DMS53 (cell line): ENCODE results near the gene SPACDR.

Experiments
- DNase-seq: peaks from one replicate; lab custom pipeline; 2025; lab: John Stamatoyannopoulos, UW

Gene SPACDR

DNA sequence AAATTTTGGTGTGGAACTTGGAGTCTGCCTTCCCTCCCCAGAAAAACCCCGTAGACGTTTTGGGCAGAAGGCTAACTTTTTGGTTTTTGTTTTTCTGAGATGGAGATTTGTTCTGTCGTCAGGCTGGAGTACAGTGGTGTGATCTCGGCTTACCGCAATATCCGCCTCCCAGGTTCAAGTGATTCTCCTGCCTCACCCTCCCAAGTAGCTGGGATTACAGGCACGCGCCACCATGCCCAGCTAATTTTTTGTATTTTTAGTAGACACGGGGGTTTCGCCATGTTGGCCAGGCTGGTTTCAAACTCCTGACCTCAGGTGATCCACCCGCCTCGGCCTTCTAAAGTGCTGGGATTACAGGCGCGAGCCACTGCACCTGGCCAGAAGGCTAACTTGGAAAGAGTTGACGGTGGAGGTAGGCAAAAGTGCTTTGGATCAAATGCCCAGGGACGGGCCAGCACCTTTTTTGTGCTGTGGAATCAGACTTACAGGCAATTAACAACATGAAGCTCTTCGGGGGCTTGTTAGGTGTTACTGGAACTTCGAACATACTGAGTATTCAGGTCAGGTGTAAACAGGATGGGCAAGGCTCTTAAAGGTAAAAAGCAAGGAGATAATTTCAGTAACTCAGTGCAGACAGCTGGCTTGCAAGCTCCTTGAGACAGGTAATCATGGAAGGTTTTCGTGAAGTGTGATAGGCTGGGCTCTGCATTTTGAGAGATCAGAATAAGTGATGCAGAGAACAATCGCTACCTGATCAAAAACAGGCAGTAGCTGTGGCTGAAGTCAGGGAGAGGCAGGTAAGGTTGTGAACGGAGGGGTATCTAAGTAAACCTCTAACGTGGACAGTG lies 29.5 kb downstream of the SPACDR start:
- DNase-seq = peak; percentile 55

DNA sequence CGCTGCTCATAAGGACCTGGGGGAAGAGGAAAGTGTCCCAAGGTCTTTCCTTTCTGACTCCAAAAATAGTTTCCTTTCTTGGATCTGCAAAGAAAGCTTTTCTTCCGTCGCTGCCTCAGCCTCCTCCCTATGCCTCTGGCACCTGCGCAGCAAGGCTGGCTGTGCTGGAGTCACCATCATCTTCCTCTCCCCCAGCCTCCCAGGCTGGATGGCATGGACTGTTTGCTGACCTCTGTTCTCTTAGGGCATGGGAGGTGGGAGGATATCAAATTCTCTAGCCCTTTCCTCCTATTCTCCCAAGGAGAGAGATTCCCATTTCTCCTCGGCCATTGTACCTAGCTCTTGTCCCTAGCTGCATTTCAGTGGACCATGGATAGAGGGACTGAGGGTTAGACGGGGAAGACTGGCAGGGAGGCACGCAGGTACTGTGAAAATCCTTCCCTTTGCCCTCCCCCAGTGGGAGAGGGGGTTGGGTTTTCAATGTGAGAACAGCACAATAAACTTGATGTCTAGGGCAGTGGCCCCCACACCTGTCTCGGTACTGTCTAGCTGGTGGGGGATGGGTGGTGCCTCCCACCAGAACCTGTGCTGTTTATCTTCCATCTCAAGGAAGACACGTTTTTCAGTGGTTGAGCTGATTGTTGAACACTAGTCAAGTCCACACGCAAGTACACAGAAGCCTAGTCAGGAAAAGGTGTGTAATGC lies 30.3 kb downstream of the SPACDR start:
- no peak for DNase-seq

DNA sequence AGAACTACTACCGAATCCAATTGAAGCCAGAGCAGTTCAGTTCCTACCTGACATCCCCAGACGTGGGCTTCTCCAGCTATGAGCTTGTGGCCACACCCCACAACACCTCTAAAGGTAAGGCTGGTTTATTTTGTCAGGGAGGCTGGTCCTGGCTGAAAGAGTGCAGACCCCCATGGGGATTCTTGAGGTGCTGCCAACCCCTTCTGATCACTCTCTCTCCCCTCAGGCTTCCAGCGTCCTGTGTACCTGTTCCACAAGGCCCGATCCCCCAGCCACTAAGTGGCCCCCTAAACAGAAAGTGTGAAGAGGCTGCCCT lies 30.8 kb downstream of the SPACDR start:
- no peak for DNase-seq

DNA sequence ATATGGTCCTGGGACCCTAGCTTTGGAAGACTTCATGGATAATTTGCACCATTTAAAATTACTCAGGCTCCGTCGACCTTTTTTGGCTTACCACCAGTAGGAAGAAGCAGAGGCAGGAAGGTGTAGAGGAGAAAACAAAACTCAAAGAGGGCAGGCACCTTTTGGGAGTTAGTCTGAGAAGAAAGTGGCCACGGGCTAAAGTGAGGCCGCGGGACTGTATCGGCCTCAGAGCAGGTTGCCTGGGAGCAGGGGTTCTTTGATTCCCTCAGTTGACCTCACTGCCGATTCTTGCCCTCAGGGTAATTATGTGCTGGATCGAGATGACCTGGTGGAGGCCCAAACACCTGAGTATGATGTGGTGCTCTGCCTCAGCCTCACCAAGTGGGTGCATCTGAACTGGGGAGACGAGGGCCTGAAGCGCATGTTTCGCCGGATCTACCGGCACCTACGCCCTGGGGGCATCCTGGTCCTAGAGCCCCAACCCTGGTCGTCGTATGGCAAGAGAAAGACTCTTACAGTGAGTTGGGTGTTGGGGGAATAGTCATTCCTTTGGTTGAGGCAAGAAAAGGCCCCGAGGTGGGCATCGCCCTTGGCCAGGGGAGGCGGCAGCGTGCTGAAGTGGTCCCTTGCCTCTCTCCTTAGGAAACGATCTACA lies 31.3 kb downstream of the SPACDR start:
- no peak for DNase-seq

DNA sequence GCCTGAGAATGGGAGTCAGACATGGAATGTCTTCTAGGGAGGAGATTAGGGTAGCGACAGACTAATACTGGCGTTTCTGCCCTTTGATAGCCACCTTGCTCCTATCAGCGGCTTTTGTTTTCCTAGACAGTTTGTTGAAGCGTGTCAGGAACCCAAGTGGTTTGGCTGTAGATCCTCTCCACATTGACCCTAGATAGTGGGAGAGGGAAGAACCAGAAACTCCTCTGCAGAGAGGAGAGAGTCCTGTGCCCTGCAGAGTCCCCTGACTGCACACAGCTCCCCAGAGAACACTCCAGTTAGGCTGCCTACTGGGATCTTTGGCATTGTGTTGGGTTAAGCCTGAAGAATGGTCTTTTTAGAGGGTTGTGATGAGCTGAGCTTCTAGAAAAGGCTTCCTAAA lies 32.0 kb downstream of the SPACDR start:
- no peak for DNase-seq

DNA sequence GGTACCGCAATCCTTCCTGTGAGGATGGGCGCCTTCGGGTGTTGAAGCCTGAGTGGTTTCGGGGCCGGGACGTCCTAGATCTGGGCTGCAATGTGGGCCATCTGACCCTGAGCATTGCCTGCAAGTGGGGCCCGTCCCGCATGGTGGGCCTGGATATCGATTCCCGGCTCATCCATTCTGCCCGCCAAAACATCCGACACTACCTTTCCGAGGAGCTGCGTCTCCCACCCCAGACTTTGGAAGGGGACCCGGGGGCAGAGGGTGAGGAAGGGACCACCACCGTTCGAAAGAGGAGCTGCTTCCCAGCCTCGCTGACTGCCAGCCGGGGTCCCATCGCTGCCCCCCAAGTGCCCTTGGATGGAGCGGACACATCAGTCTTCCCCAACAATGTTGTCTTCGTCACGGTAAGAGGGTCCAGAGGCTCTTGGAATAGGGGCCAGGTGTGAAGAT lies 32.7 kb downstream of the SPACDR start:
- no peak for DNase-seq

DNA sequence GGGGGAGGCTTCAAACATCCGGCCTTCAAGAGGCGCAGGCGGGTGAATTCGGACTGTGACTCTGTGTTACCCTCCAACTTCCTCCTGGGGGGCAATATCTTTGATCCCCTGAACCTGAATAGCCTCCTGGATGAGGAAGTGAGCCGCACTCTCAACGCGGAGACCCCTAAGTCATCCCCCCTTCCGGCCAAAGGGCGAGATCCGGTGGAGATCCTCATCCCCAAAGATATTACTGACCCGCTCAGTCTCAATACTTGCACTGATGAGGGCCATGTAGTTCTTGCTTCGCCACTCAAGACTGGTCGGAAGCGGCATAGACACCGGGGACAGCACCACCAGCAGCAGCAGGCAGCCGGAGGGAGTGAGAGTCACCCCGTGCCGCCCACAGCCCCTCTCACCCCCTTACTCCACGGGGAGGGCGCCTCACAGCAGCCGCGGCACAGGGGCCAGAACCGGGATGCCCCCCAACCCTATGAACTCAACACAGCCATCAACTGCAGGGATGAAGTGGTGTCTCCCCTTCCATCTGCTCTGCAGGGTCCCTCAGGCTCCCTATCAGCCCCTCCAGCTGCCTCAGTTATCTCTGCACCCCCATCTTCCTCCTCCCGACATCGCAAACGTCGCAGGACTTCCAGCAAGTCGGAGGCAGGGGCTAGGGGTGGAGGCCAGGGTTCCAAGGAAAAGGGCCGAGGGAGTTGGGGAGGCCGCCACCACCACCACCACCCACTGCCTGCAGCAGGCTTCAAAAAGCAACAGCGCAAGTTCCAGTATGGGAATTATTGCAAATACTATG lies 33.4 kb downstream of the SPACDR start:
- DNase-seq = no peak

DNA sequence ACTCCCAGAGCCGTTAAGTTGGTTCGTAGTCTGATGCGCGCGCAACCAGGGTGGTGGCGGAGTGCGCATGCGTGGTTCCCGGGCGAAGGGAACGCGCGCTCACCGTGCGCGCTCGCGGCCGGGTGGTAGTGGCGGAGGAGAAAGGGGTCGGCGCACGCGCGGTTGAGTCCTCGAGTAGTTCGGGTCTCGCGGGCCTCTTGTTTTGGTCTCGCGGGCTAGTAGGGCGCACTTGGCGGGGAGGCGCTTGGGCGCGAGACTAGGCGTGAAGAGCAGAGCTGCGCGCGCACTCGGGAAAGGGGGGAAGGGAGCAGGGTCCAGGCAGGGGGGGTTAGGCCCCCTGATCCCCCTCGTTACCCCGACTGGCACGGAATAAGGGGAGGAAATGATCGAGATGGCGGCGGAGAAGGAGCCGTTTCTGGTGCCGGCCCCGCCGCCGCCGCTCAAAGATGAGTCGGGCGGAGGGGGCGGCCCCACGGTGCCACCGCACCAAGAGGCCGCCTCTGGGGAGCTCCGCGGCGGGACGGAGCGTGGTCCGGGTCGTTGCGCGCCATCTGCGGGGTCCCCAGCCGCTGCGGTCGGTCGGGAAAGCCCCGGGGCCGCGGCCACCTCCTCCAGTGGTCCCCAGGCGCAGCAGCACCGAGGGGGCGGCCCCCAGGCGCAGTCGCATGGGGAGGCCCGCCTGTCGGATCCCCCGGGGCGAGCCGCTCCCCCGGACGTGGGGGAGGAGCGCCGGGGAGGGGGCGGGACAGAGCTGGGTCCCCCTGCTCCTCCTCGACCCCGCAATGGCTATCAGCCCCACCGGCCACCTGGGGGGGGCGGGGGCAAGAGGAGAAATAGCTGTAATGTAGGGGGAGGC lies 34.2 kb downstream of the SPACDR start, which contains the start of gene MEPCE:
TSS of gene MEPCE (plus strand) at position 195 of the 856 bp plus-strand sequence. CDS start at position 383, 188 bp downstream.
- peak; percentile 99 for DNase-seq

DNA sequence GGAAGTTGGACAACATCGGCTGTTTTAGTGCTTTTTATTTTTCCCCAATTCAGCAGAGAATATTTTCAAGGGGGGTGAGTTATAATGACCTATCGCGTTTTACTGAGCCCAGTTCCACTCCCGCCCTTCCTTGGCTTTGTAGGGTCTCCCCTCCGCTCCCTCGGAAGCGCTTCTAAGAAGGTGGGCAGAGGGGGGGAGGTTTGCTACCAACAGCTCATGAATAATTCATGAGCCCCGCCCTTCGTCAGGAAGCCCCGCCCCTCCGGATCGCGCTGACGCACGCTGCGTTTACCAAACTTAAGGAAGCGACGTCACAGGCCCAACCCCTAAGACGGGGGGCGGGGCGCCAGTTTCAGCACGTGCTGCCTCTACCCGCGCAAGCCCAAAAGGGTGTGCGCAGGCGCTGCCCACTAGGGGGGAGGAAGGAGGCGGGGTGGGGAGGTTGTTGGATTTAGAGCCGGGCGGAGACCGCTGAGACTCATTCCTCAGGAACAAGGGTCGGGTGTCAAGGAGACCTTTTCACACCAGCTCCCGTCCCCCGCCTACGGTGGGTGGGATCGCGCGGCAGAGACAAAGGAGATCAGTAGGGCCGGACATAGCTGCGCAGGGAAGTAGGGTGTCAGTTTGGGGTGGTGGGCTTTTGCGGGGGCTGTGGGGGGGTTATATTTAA lies 35.0 kb downstream of the SPACDR start:
- DNase-seq = peak; percentile 100

DNA sequence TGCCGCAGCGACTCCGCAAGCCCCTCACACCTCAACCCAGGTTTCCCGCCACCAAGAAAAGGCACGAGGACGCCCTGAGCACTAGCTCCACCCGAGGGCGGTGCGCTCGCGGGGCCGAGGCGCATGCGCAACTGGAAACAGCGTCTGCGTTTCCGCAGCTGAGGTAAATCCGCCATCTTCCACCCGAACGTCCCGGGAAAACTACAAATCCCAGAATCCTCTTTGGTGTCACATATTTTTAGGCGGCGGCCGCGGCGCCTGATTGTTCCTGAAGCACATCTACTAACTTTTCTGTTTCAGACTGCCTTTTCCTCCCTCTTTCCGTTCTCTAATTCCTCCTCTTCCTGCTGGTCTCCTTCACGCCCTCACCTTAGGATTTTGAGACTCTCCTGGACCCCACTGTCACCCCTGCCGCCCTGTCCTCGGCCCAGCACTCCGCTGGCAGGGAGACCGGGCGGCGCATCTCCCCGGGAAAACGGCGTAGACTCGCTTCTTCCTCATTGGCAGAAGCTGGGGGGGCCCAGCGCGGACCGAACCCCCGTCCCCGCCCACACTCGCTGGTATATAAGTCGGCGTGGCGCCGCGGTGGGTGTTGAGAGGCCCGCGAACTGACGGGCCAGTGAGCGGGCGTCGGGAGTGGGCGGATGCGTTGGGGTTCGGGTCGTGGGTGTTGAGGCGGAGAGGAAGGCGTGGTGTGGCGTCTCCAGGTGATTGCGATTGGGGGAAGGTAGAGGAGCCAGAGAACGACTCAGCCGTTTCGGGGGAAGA lies 35.7 kb downstream of the SPACDR start, which contains the start of gene ZCWPW1:
TSS of gene ZCWPW1 (minus strand) at position 505 of the 768 bp plus-strand sequence. CDS start 8,054 bp downstream, outside the sequence.
- DNase-seq = peak; percentile 99

DNA sequence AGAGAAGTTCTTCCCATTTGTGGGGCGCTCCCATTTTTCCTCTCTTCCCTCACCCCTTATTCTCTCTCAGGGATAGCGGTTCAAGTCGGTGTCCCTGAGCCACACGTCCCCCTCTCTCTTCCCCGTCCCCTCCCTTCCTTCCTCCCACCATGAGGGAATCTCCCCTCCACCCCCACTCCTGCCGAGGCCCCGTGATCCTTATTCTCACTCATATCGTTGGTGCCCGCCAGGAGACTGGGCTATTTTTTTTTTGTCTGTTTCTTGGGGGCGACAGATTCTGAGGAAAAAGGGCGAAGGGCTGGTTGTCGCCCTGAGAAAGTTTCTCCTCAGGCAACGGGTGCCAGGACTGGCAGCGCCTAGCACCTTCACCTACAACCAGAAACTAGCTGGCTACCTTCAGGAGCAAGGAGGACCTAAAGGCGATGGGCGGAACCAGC lies 36.3 kb downstream of the SPACDR start:
- no peak for DNase-seq

DNA sequence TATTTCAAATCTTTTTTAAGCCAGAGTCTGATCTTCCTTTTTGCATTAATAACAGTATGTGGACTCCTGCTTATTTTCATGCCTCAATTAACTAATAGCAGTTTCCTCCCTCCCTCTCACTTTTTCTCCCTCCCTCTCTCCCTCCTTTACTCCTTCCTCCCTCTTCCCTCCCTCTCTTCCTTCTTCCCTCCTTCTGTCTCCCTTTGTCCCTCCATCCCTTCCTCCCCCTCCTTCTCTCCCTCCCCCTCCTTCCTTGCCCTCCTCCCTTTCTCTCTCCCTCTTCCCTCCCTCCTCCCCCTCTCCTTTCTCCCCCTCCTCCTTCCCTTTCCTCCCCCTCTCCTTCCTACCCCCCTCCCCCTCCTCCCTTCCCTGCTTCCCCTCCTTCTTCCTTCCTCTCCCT lies 37.5 kb downstream of the SPACDR start:
- no peak for DNase-seq

DNA sequence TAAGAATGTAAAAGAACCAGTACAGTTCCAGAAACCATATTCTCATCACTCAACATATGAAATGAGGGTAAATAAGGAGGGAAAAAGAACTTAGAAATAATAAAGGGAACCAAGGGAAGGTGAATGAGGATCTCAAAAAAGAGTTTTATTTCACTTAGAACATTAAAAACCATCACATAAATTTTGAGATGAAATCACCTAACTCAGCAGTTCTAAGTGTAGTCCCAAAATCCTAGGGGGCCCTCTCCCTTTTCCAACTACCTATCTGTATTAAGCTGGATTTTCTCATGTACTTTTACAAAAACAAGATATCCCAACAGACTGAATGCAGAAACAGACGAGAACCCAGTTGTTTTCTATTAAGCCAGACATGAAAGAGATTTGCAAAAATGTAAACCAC lies 38.7 kb downstream of the SPACDR start:
- DNase-seq = no peak

DNA sequence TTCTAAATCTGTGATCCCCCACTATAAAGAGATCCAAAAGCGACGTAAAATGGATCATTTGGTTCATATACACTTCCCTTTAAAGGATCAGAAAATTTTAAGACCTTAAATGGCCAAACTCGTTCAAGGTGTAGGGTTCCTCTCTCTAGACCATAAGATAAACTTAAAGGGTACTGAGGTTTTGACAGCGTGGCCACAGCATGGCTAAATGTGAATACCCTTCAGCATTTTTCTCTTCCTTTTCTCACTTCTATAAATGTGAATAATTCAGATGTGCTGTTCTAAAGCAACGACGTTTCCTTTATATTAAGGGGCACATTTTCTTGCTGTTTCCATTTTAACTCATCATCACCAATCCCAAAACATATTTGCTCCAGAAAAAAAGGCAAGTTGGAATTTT lies 40.7 kb downstream of the SPACDR start:
- DNase-seq = no peak

DNA sequence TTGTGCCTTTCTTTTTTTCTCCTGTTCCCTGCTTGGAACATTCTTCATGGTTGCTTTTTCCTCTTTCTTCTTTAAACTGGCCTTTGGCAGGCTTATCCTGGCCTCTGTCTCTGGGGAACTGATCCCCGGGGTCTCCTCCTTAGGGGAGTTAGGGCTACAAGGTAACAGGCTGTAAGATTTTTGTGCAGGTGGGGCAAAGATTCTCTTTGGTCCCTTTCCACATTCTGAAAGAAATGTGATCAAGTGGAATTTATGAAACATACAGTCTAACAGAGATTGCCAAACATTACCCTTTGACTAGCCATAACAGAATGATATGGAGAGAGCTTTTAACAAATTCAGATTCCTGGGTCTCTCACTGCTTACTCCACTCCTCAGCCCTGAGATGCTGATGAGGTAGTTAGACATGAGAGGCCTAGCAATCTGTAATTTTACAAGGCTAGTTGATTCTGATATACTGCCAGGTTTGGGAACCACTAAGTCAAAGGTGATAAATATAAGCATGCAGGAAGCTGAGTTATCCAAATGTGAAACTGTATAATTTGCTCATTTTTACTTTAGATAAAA lies 44.3 kb downstream of the SPACDR start:
- no peak for DNase-seq

DNA sequence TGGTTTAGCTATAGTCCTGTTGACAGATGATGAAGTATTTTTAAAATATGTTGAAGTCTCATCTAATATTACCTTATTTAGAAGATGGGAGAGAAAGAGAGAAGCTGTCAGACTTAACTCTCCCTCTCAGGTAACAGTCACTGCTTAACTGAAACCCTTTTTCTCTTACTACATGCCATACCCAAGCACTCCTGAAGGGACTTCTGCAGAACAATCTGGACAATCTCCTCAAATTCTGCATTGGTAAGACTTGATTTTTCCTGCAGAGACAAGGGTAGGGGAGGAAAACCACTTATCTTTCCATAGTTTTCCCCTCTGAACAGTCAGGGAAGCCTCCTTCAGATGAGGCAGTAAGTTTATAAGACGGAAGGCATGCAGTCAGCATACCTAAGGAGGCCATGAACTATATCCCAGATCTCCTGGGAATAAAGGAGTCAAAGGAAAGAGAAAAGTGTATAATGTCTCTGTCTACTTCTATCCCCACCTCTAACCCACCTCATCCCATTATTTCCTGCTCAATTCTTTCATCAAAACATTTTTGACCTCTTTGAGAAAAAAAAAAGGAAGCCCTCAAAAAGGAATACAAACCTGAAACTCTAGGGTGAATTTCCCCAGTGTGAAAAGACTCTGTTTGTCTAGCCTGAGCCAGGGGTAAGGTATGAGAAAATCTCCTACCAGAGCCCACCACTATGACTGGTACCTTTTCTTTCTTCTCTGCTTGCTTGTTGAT lies 45.0 kb downstream of the SPACDR start:
- no peak for DNase-seq

DNA sequence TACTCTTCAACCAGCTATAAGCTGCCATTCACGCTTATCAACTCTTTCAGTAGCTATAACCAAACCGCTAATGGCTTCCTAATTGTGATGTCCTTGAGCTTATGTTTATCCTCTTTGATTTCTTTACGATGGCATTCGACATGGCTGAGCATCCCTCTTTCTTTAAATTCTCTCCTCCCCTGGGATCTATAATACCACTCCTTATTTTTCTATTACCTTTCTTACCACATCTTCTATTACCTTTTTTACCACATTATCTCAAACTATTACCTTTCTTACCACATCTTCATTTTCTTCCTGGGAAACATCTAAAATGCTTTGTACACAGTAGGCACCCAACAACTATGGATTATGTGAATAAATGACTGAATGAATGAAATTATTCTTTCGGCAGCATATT lies 48.6 kb downstream of the SPACDR start:
- DNase-seq = no peak

DNA sequence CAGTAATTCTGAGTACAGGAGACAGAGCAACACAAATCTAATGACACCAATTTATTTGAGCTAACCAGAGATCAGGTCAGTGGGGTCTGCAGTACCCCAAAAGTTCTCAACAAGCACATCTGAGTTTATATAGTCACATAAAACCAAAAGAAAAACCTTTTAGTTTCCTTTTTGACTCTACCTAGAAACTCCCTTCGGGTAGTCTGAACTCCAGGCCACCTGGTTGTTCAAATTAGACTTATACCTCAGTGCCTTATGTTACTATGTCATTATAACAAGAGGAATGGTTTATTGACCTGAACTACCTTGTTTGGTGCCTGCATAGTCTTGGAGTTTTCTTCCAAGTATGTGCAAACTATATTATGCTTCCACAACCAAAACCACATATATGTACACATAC lies 50.2 kb downstream of the SPACDR start:
- no peak for DNase-seq

DNA sequence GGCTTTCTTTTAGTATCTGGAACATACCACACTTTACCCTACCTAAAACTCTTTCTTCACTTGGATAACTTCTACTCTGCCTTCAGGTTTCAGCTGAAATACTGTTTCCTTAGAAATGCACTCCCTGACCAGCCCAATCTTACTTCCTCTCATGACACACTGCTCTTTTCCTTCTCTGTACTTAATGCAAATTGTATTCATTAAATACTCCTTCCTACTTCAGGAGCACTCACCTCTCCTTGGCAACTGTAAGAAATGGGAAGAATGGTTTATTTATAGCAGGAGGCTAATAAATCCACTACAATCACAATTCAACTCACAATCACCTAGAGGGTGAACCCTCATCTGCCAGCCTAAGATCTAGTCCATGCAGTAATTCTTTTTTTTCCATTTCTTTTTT lies 50.7 kb downstream of the SPACDR start:
- no peak for DNase-seq
